ENCODE results near the gene FAF1. TPM values are rescaled to one million over a fixed set of nuclear protein-coding genes. Genes with fewer than 3 reads are reported as not detected.

FAF1 gene
- total and polyA plus RNA-seq, 4 donors, result 52.9 to 66.9 (median 61.6) TPM

GRCh38 chr1:50633465-50633864 is 326.6 kb downstream of the FAF1 start:
- Histone ChIP-seq H3K27ac (ENCODE audit: low read depth, low read length) (no peak overlapping the region), H3K36me3 (ENCODE audit: control insufficient read depth, insufficient read depth, low read length) (no peaks in the 10 kb centered on the region), H3K4me1 (ENCODE audit: control insufficient read depth, insufficient read depth, low read length) (no peaks in the 10 kb centered on the region), H3K9me3 (ENCODE audit: control insufficient read depth, insufficient read depth, low read length) (no peaks in the 10 kb centered on the region), H3K4me3 (ENCODE audit: low read depth, low read length) (no peak overlapping the region), H3K27me3 (ENCODE audit: control insufficient read depth, insufficient read depth, low read length) (no peaks in the 10 kb centered on the region)
- 85% methylated on average over 4 of the region's 6 CpGs for WGBS (ENCODE audit: insufficient coverage)
- DNase-seq (ENCODE audit: low read depth in 4 of 6, low spot score in 6 of 6), result peak in 2 of 6 donors; percentile 38 to 78

DNA sequence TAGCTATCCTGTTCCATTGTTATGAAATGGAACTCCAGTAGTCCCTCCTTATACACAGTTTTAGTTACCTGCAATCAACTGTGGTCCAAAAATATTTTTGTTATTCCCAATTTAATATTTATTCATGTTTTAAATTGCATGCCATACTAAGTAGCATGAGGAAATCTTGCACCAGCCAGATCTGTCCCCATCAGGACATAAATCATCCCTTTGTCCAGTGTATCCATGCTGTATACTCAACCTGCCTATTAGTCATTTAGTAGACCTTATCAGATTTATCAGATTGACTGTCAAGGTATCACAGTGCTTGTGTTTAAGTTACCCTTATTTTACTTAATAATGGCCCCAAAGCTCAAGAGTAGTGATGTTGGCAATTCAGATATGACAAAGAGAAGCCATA is 328.9 kb downstream of the FAF1 start:
- DNase-seq (ENCODE audit: low read depth in 4 of 6, low spot score in 6 of 6), result no peak
- Histone ChIP-seq H3K4me1 (ENCODE audit: control insufficient read depth, insufficient read depth, low read length) (no peaks in the 10 kb centered on the region), H3K4me3 (ENCODE audit: low read depth, low read length) (no peak overlapping the region), H3K36me3 (ENCODE audit: control insufficient read depth, insufficient read depth, low read length) (no peaks in the 10 kb centered on the region), H3K27me3 (ENCODE audit: control insufficient read depth, insufficient read depth, low read length) (no peaks in the 10 kb centered on the region), H3K27ac (ENCODE audit: low read depth, low read length) (no peak overlapping the region), H3K9me3 (ENCODE audit: control insufficient read depth, insufficient read depth, low read length) (no peaks in the 10 kb centered on the region)

DNA sequence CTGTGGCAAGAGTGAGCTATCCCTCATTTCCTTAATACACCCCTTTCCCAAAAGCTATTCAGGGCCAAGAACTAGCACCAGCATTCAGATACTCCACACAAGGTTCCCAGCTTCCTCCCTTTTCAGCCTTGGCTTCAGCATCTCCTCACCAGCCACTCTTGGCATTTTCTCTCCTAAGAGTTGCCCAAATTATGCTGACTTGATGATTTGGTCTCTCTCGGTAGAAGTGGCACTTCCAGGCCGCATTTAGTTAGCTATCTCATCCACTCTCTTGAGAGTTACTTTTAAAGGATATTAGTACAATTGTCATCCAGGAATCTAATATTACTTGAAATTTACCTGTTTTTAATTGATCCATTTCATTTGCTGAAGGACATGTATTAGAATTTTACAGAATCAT is 337.8 kb downstream of the FAF1 start:
- Histone ChIP-seq H3K4me3 (ENCODE audit: low read depth, low read length) (no peak overlapping the region), H3K9me3 (ENCODE audit: control insufficient read depth, insufficient read depth, low read length) (no peaks in the 10 kb centered on the region), H3K4me1 (ENCODE audit: control insufficient read depth, insufficient read depth, low read length) (peaks cover 4% of the 10 kb centered on the region), H3K36me3 (ENCODE audit: control insufficient read depth, insufficient read depth, low read length) (no peaks in the 10 kb centered on the region), H3K27me3 (ENCODE audit: control insufficient read depth, insufficient read depth, low read length) (no peaks in the 10 kb centered on the region), H3K27ac (ENCODE audit: low read depth, low read length) (no peak overlapping the region)
- DNase-seq (ENCODE audit: low read depth in 4 of 6, low spot score in 6 of 6), result no peak
- WGBS (ENCODE audit: insufficient coverage), result no CpG with 5 or more reads among the region's 2 CpGs

GRCh38 chr1:50620680-50621329 is 339.3 kb downstream of the FAF1 start:
- no peaks in the 10 kb centered on the region for H3K36me3 ChIP-seq (ENCODE audit: control insufficient read depth, insufficient read depth, low read length)
- no peaks in the 10 kb centered on the region for H3K27me3 ChIP-seq (ENCODE audit: control insufficient read depth, insufficient read depth, low read length)
- 74% methylated on average over 4 of the region's 6 CpGs for WGBS (ENCODE audit: insufficient coverage)
- H3K4me3 ChIP-seq (ENCODE audit: low read depth, low read length), result no peak overlapping the region
- DNase-seq (ENCODE audit: low read depth in 4 of 6, low spot score in 6 of 6), result no peak
- peaks cover 4% of the 10 kb centered on the region for H3K4me1 ChIP-seq (ENCODE audit: control insufficient read depth, insufficient read depth, low read length)
- H3K9me3 ChIP-seq (ENCODE audit: control insufficient read depth, insufficient read depth, low read length), result no peaks in the 10 kb centered on the region
- H3K27ac ChIP-seq (ENCODE audit: low read depth, low read length), result no peak overlapping the region

- no peaks in the 10 kb centered on the region for H3K27me3 ChIP-seq (ENCODE audit: control insufficient read depth, insufficient read depth, low read length)
- H3K27ac ChIP-seq (ENCODE audit: low read depth, low read length), result no peak overlapping the region
- no peaks in the 10 kb centered on the region for H3K4me1 ChIP-seq (ENCODE audit: control insufficient read depth, insufficient read depth, low read length)
- 100% methylated on average over 1 of the region's 2 CpGs for WGBS (ENCODE audit: insufficient coverage)
- no peak overlapping the region for H3K4me3 ChIP-seq (ENCODE audit: low read depth, low read length)
- no peak for DNase-seq (ENCODE audit: low read depth in 4 of 6, low spot score in 6 of 6)
- no peaks in the 10 kb centered on the region for H3K9me3 ChIP-seq (ENCODE audit: control insufficient read depth, insufficient read depth, low read length)
- no peaks in the 10 kb centered on the region for H3K36me3 ChIP-seq (ENCODE audit: control insufficient read depth, insufficient read depth, low read length)
Observed at GRCh38 chr1:50615036-50615750, 344.9 kb downstream of the FAF1 start.

- Histone ChIP-seq H3K4me3 (ENCODE audit: low read depth, low read length) (no peak overlapping the region), H3K4me1 (ENCODE audit: control insufficient read depth, insufficient read depth, low read length) (no peaks in the 10 kb centered on the region), H3K36me3 (ENCODE audit: control insufficient read depth, insufficient read depth, low read length) (no peaks in the 10 kb centered on the region), H3K9me3 (ENCODE audit: control insufficient read depth, insufficient read depth, low read length) (no peaks in the 10 kb centered on the region), H3K27ac (ENCODE audit: low read depth, low read length) (no peak overlapping the region), H3K27me3 (ENCODE audit: control insufficient read depth, insufficient read depth, low read length) (no peaks in the 10 kb centered on the region)
- WGBS (ENCODE audit: insufficient coverage), result 41% methylated on average over 2 of the region's 6 CpGs
- no peak for DNase-seq (ENCODE audit: low read depth in 4 of 6, low spot score in 6 of 6)
Observed at GRCh38 chr1:50611675-50612074, 348.4 kb downstream of the FAF1 start.

GRCh38 chr1:50610563-50610962 is 349.5 kb downstream of the FAF1 start:
- DNase-seq (ENCODE audit: low read depth in 4 of 6, low spot score in 6 of 6), result no peak
- H3K36me3 ChIP-seq (ENCODE audit: control insufficient read depth, insufficient read depth, low read length), result no peaks in the 10 kb centered on the region
- no peaks in the 10 kb centered on the region for H3K9me3 ChIP-seq (ENCODE audit: control insufficient read depth, insufficient read depth, low read length)
- no peak overlapping the region for H3K4me3 ChIP-seq (ENCODE audit: low read depth, low read length)
- no peak overlapping the region for H3K27ac ChIP-seq (ENCODE audit: low read depth, low read length)
- H3K4me1 ChIP-seq (ENCODE audit: control insufficient read depth, insufficient read depth, low read length), result no peaks in the 10 kb centered on the region
- WGBS (ENCODE audit: insufficient coverage), result 57% methylated on average over 1 of the region's 2 CpGs
- no peaks in the 10 kb centered on the region for H3K27me3 ChIP-seq (ENCODE audit: control insufficient read depth, insufficient read depth, low read length)

DNA sequence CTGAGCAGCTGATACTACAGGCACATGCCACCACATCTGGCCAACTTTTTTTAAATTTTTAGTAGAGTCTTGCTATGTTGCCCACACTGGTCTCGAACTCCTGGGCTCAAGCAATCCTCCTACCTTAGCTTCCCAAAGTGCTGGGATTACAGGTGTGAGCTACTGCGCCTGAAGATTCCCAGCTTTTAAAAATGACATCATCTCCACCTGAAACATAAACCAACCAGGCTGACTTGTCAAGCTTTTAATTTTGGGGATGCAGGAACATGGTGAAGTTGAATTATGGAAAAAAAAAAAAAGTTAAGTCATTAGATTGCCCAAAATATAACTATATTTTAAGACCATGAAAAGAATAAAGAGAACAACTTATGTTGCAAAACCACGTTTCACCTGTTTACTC is 350.6 kb downstream of the FAF1 start:
- H3K4me1 ChIP-seq (ENCODE audit: control insufficient read depth, insufficient read depth, low read length), result no peaks in the 10 kb centered on the region
- DNase-seq (ENCODE audit: low read depth in 4 of 6, low spot score in 6 of 6), result no peak
- H3K27me3 ChIP-seq (ENCODE audit: control insufficient read depth, insufficient read depth, low read length), result no peaks in the 10 kb centered on the region
- no peak overlapping the region for H3K27ac ChIP-seq (ENCODE audit: low read depth, low read length)
- no CpG with 5 or more reads among the region's 3 CpGs for WGBS (ENCODE audit: insufficient coverage)
- no peaks in the 10 kb centered on the region for H3K36me3 ChIP-seq (ENCODE audit: control insufficient read depth, insufficient read depth, low read length)
- H3K9me3 ChIP-seq (ENCODE audit: control insufficient read depth, insufficient read depth, low read length), result no peaks in the 10 kb centered on the region
- H3K4me3 ChIP-seq (ENCODE audit: low read depth, low read length), result no peak overlapping the region

- H3K4me1 ChIP-seq (ENCODE audit: control insufficient read depth, insufficient read depth, low read length), result no peaks in the 10 kb centered on the region
- H3K9me3 ChIP-seq (ENCODE audit: control insufficient read depth, insufficient read depth, low read length), result no peaks in the 10 kb centered on the region
- H3K36me3 ChIP-seq (ENCODE audit: control insufficient read depth, insufficient read depth, low read length), result no peaks in the 10 kb centered on the region
- H3K27me3 ChIP-seq (ENCODE audit: control insufficient read depth, insufficient read depth, low read length), result no peaks in the 10 kb centered on the region
- peak in 1 of 6 donors; percentile 2 for DNase-seq (ENCODE audit: low read depth in 4 of 6, low spot score in 6 of 6)
- no CpG with 5 or more reads among the region's 2 CpGs for WGBS (ENCODE audit: insufficient coverage)
- H3K4me3 ChIP-seq (ENCODE audit: low read depth, low read length), result no peak overlapping the region
- no peak overlapping the region for H3K27ac ChIP-seq (ENCODE audit: low read depth, low read length)
Observed at GRCh38 chr1:50605186-50605875, 354.7 kb downstream of the FAF1 start.

DNA sequence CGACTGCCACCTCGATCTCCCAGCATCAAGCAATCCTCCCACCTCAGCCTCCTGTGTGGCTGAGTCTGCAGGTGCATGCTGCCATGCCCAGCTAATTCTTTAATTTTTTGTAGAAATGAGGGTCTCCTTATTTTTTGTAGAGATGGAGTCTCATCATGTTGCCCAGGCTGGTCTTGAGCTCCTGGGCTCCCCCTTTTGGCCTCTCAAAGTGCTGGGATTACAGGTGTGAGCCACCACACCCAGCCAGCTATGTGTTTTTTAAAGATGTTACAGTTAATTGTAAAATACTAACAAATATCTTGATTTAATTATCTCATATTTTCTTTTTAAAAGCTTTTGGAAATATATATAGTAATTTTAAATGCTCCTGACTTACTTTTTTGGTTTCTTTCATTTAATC is 355.5 kb downstream of the FAF1 start:
- H3K27ac ChIP-seq (ENCODE audit: low read depth, low read length), result no peak overlapping the region
- H3K4me3 ChIP-seq (ENCODE audit: low read depth, low read length), result no peak overlapping the region
- no peaks in the 10 kb centered on the region for H3K4me1 ChIP-seq (ENCODE audit: control insufficient read depth, insufficient read depth, low read length)
- no peak for DNase-seq (ENCODE audit: low read depth in 4 of 6, low spot score in 6 of 6)
- no CpG with 5 or more reads among the region's 2 CpGs for WGBS (ENCODE audit: insufficient coverage)
- no peaks in the 10 kb centered on the region for H3K27me3 ChIP-seq (ENCODE audit: control insufficient read depth, insufficient read depth, low read length)
- no peaks in the 10 kb centered on the region for H3K36me3 ChIP-seq (ENCODE audit: control insufficient read depth, insufficient read depth, low read length)
- no peaks in the 10 kb centered on the region for H3K9me3 ChIP-seq (ENCODE audit: control insufficient read depth, insufficient read depth, low read length)

Measured in spinal cord (tissue), 10 donors.